Measurements from ENCODE around the gene RNASEH2A. TPM values are rescaled to one million over a fixed set of nuclear protein-coding genes. Genes with fewer than 3 reads are reported as not detected.
"Not testable (repeated sequence)": the region's sequence is repeated elsewhere in the genome, so short reads cannot be mapped to it uniquely, and the experiment has no call there.

The RNASEH2A gene
- total RNA-seq, 8 experiments from 2014 or later: 4.2 to 42.4 (median 12.3) TPM

GRCh38 chr19:12801466-12802266 is 4.7 kb upstream of the RNASEH2A start, which contains the start of the genes PRDX2 and THSD8:
PRDX2 (minus strand) TSS chr19:12801800; CDS start chr19:12801261, 539 bp downstream.
THSD8 (plus strand) TSS chr19:12802069; CDS start chr19:12802072, 3 bp downstream.
- 0% methylated on average over 1 to 19 of the region's 78 CpGs; no CpG with 5 or more reads in 5 of the 10 experiments for WGBS, 10 experiments
- H3K27ac ChIP-seq: peak within 1 kb of the TSS; percentile 48 to 70
- in situ Hi-C loops (cut with MboI; ENCODE audit: low pct_unique_long_range_greater_than_20kb in 2 of 9, low sequenced_read_pairs in 9 of 9, unreplicated experiment in 9 of 9): no loop called here
- peak; percentile 64 to 83 (median 78) for ATAC-seq (replicated peaks in 6 of 8)
- peak within 1 kb of the TSS; percentile 67 to 92 (median 84) for H3K4me3 ChIP-seq
- peaks cover 12 to 13% of the 10 kb centered on the region in 2 donors for H3K4me1 ChIP-seq (replicated peaks in 1 of 2)

- H3K4me3 ChIP-seq: peak overlapping the region; percentile 67 to 92 (median 84)
- 0 to 76% (median 41%) methylated on average over 1 to 18 of the region's 22 CpGs for WGBS, 10 experiments
- peak overlapping the region; percentile 21 to 32 for H3K27ac ChIP-seq
- no peak for ATAC-seq (replicated peaks in 6 of 8)
- in situ Hi-C loops (cut with MboI; ENCODE audit: low pct_unique_long_range_greater_than_20kb in 2 of 9, low sequenced_read_pairs in 9 of 9, unreplicated experiment in 9 of 9): no loop called here
- H3K4me1 ChIP-seq (replicated peaks in 1 of 2): peaks cover 18 to 19% of the 10 kb centered on the region in 2 donors
Observed at GRCh38 chr19:12802267-12803106, 3.9 kb upstream of the RNASEH2A start.

- H3K4me1 ChIP-seq (replicated peaks in 1 of 2): peaks cover 18 to 19% of the 10 kb centered on the region in 2 donors
- no peak overlapping the region for H3K4me3 ChIP-seq
- in situ Hi-C loops (cut with MboI; ENCODE audit: low pct_unique_long_range_greater_than_20kb in 2 of 9, low sequenced_read_pairs in 9 of 9, unreplicated experiment in 9 of 9): no loop called here
- no peak overlapping the region for H3K27ac ChIP-seq
- no peak for ATAC-seq (replicated peaks in 6 of 8)
- WGBS, 10 experiments: 85 to 100% (median 90%) methylated on average over 2 to 15 of the region's 26 CpGs; no CpG with 5 or more reads in 4 of the 10 experiments
Observed at GRCh38 chr19:12804051-12804450, 2.3 kb upstream of the RNASEH2A start.

- no peak overlapping the region for H3K27ac ChIP-seq
- no peak overlapping the region for H3K4me3 ChIP-seq
- 52 to 100% (median 95%) methylated on average over 3 to 7 of the region's 7 CpGs for WGBS, 10 experiments
- no peak for ATAC-seq (replicated peaks in 6 of 8)
- no peaks in the 10 kb centered on the region for H3K4me1 ChIP-seq (replicated peaks in 1 of 2)
- in situ Hi-C loops (cut with MboI; ENCODE audit: low pct_unique_long_range_greater_than_20kb in 2 of 9, low sequenced_read_pairs in 9 of 9, unreplicated experiment in 9 of 9): no loop called here
Observed at GRCh38 chr19:12815088-12815487, 8.7 kb downstream of the RNASEH2A start.

GRCh38 chr19:12817188-12817587 is 10.8 kb downstream of the RNASEH2A start:
- H3K27ac ChIP-seq; in situ Hi-C loops (cut with MboI; ENCODE audit: low pct_unique_long_range_greater_than_20kb in 2 of 9, low sequenced_read_pairs in 9 of 9, unreplicated experiment in 9 of 9); H3K4me1 ChIP-seq (replicated peaks in 1 of 2); H3K4me3 ChIP-seq; ATAC-seq (replicated peaks in 6 of 8): not testable (repeated sequence)
- WGBS, 10 experiments: 40 to 100% (median 94%) methylated on average over 1 to 4 of the region's 6 CpGs; no CpG with 5 or more reads in 3 of the 10 experiments

- H3K4me3 ChIP-seq; H3K4me1 ChIP-seq (replicated peaks in 1 of 2); H3K27ac ChIP-seq; in situ Hi-C loops (cut with MboI; ENCODE audit: low pct_unique_long_range_greater_than_20kb in 2 of 9, low sequenced_read_pairs in 9 of 9, unreplicated experiment in 9 of 9); ATAC-seq (replicated peaks in 6 of 8): not testable (repeated sequence)
- 89 to 100% (median 94%) methylated on average over 1 to 9 of the region's 11 CpGs; no CpG with 5 or more reads in 6 of the 10 experiments for WGBS, 10 experiments
Observed at GRCh38 chr19:12817810-12818209, 11.4 kb downstream of the RNASEH2A start.

GRCh38 chr19:12821761-12822160 is 15.4 kb downstream of the RNASEH2A start:
- Histone ChIP-seq H3K4me1 (replicated peaks in 1 of 2) (no peaks in the 10 kb centered on the region), H3K4me3 (no peak overlapping the region), H3K27ac (no peak overlapping the region)
- in situ Hi-C loops (cut with MboI; ENCODE audit: low pct_unique_long_range_greater_than_20kb in 2 of 9, low sequenced_read_pairs in 9 of 9, unreplicated experiment in 9 of 9): no loop called here
- ATAC-seq (replicated peaks in 6 of 8): no peak
- WGBS, 10 experiments: 60 to 100% (median 93%) methylated on average over 1 to 2 of the region's 2 CpGs; no CpG with 5 or more reads in 2 of the 10 experiments

- WGBS, 10 experiments: 16 to 60% (median 26%) methylated on average over 1 to 13 of the region's 46 CpGs; no CpG with 5 or more reads in 4 of the 10 experiments
- H3K4me1 ChIP-seq (replicated peaks in 1 of 2): peaks cover 4 to 7% of the 10 kb centered on the region in 2 donors
- ATAC-seq (replicated peaks in 6 of 8): peak; percentile 26 to 84 (median 52)
- no peak overlapping the region for H3K27ac ChIP-seq
- H3K4me3 ChIP-seq: peak overlapping the region in 1 of 5 donors; percentile 6
- in situ Hi-C loops (cut with MboI; ENCODE audit: low pct_unique_long_range_greater_than_20kb in 2 of 9, low sequenced_read_pairs in 9 of 9, unreplicated experiment in 9 of 9): no loop called here
Observed at GRCh38 chr19:12825254-12826131, 19.1 kb downstream of the RNASEH2A start.

- peak in 5 of 8 experiments; percentile 17 to 74 (median 28) for ATAC-seq (replicated peaks in 6 of 8)
- no peak overlapping the region for H3K27ac ChIP-seq
- 0 to 40% (median 4%) methylated on average over 1 to 14 of the region's 23 CpGs; no CpG with 5 or more reads in 3 of the 10 experiments for WGBS, 10 experiments
- in situ Hi-C loops (cut with MboI; ENCODE audit: low pct_unique_long_range_greater_than_20kb in 2 of 9, low sequenced_read_pairs in 9 of 9, unreplicated experiment in 9 of 9): no loop called here
- peaks cover 4 to 13% of the 10 kb centered on the region in 2 donors for H3K4me1 ChIP-seq (replicated peaks in 1 of 2)
- H3K4me3 ChIP-seq: no peak overlapping the region
Observed at GRCh38 chr19:12828494-12828893, 22.1 kb downstream of the RNASEH2A start.

- peaks cover 2 to 14% of the 10 kb centered on the region in 2 donors for H3K4me1 ChIP-seq (replicated peaks in 1 of 2)
- 0% methylated on average over 1 of the region's 5 CpGs; no CpG with 5 or more reads in 9 of the 10 experiments for WGBS, 10 experiments
- peak overlapping the region in 1 of 2 donors; percentile 9 for H3K27ac ChIP-seq
- ATAC-seq (replicated peaks in 6 of 8): peak in 1 of 8 experiments; percentile 1
- in situ Hi-C loops (cut with MboI; ENCODE audit: low pct_unique_long_range_greater_than_20kb in 2 of 9, low sequenced_read_pairs in 9 of 9, unreplicated experiment in 9 of 9): no loop called here
- H3K4me3 ChIP-seq: peak overlapping the region; percentile 71 to 85 (median 75)
Observed at GRCh38 chr19:12833418-12833737, 27.0 kb downstream of the RNASEH2A start.

GRCh38 chr19:12833738-12834565 is 27.6 kb downstream of the RNASEH2A start:
- peak in 7 of 8 experiments; percentile 6 to 55 (median 44) for ATAC-seq (replicated peaks in 6 of 8)
- in situ Hi-C loops (cut with MboI; ENCODE audit: low pct_unique_long_range_greater_than_20kb in 2 of 9, low sequenced_read_pairs in 9 of 9, unreplicated experiment in 9 of 9): no loop called here
- WGBS, 10 experiments: no CpG with 5 or more reads among the region's 87 CpGs
- peaks cover 0 to 11% of the 10 kb centered on the region in 2 donors for H3K4me1 ChIP-seq (replicated peaks in 1 of 2)
- peak overlapping the region; percentile 51 to 82 for H3K27ac ChIP-seq
- H3K4me3 ChIP-seq: peak overlapping the region; percentile 71 to 85 (median 75)

Data from motor neuron (in vitro differentiated cells).